HUES64 (cell line): ENCODE measurements around the gene KIR3DL2.
"Not testable (repeated sequence)": the region's sequence is repeated elsewhere in the genome, so short reads cannot be mapped to it uniquely, and the experiment has no call there.

Experiments
- H3K27ac ChIP-seq: 2 replicates; pipeline ENCODE4 v1.7.0; 2013; ENCODE audit warnings: low read depth, low read length, inconsistent platforms
- H3K27me3 ChIP-seq: 2 replicates; pipeline ENCODE4 v1.6.1; 2013; ENCODE audit warnings: mild to moderate bottlenecking, low read length; ENCODE audit not compliant: insufficient read depth
- H3K36me3 ChIP-seq: 2 replicates; pipeline ENCODE4 v1.6.1; 2013; ENCODE audit warnings: mild to moderate bottlenecking, low read length; ENCODE audit not compliant: insufficient read depth
- H3K4me1 ChIP-seq: 2 replicates; pipeline ENCODE4 v1.6.1; 2013; ENCODE audit warnings: mild to moderate bottlenecking, low read length, moderate library complexity; ENCODE audit not compliant: insufficient read depth
- H3K4me3 ChIP-seq: 2 replicates; pipeline ENCODE4 v1.5.1; 2013; ENCODE audit warnings: mild to moderate bottlenecking, low read length, moderate library complexity
- H3K9ac ChIP-seq: 2 replicates; pipeline ENCODE4 v1.6.1; 2013; ENCODE audit warnings: mild to moderate bottlenecking, low read depth, low read length
- H3K9me3 ChIP-seq: 2 replicates; pipeline ENCODE4 v1.6.1; 2013; ENCODE audit warnings: low read depth, low read length; ENCODE audit not compliant: insufficient read depth
- WGBS: fragments of 150-250, 120-280 bp; methylation state at CpG from one replicate; pipeline ENCODE4 v1.1.7; 2013; ENCODE audit warnings: missing lambda C conversion rate; 5-methylcytosine and 5-hydroxymethylcytosine counted together

Gene KIR3DL2

GRCh38 chr19:54828064-54828463 is 22.2 kb upstream of the KIR3DL2 start:
- not testable (repeated sequence) for H3K27me3 ChIP-seq, H3K27ac ChIP-seq, H3K36me3 ChIP-seq, H3K9ac ChIP-seq, H3K4me3 ChIP-seq, H3K4me1 ChIP-seq
- WGBS, result 71% methylated on average over 7 of the region's 8 CpGs
- peaks cover 42% of the 10 kb centered on the region for H3K9me3 ChIP-seq

DNA sequence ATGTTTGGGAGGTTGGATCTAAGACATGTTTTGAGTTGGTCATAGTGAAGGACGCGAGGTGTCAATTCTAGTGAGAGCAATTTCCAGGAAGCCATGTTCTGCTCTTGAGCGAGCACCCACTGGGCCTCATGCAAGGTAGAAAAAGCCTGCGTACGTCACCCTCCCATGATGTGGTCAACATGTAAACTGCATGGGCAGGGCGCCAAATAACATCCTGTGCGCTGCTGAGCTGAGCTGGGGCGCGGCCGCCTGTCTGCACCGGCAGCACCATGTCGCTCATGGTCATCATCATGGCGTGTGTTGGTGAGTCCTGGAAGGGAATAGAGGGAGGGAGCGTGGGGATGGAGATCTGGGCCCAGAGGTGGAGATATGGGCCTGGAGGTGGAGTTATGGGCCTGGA is 17.7 kb upstream of the KIR3DL2 start, which contains the start of gene KIR2DS4:
TSS of gene KIR2DS4 (plus strand) at position 181 of the 400 bp plus-strand sequence.
- not testable (repeated sequence) for H3K4me3 ChIP-seq, H3K27me3 ChIP-seq, H3K27ac ChIP-seq, H3K36me3 ChIP-seq, H3K4me1 ChIP-seq, H3K9ac ChIP-seq
- 88% methylated on average over 14 of the region's 14 CpGs for WGBS
- H3K9me3 ChIP-seq, result peaks cover 60% of the 10 kb centered on the region

DNA sequence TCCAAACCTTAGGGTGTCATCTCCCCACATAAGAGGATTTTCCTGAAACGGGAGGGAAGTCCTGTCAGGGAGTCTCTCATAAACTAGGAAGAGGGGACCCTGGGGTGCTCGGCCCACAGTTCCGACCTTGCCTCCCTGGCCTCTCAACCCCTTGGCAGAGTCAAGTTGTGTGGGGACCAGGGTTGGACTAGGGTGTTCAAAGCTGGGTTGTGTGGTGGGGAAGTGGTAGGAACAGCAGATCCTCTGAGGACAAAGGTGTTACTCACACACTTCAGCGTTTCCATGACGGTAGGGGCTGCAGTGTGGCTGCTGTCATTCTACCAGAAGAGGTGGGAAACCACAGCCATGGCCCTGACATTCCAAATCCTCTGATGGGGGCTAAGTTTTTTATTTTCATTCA is 15.1 kb upstream of the KIR3DL2 start:
- not testable (repeated sequence) for H3K9ac ChIP-seq, H3K4me3 ChIP-seq, H3K4me1 ChIP-seq, H3K27ac ChIP-seq, H3K36me3 ChIP-seq, H3K27me3 ChIP-seq
- H3K9me3 ChIP-seq, result peaks cover 63% of the 10 kb centered on the region
- WGBS, result 71% methylated on average over 5 of the region's 5 CpGs

DNA sequence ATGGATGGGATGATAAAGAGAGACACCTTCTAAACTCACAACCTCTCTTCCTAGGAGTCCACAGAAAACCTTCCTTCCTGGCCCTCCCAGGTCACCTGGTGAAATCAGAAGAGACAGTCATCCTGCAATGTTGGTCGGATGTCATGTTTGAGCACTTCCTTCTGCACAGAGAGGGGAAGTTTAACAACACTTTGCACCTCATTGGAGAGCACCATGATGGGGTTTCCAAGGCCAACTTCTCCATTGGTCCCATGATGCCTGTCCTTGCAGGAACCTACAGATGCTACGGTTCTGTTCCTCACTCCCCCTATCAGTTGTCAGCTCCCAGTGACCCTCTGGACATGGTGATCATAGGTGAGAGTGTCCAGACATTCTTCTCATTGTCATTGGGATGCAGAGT is 12.7 kb upstream of the KIR3DL2 start:
- H3K27me3 ChIP-seq, H3K27ac ChIP-seq, H3K4me1 ChIP-seq, H3K9ac ChIP-seq, H3K4me3 ChIP-seq, H3K36me3 ChIP-seq: not testable (repeated sequence)
- peaks cover 53% of the 10 kb centered on the region for H3K9me3 ChIP-seq
- WGBS, result 63% methylated on average over 2 of the region's 2 CpGs

DNA sequence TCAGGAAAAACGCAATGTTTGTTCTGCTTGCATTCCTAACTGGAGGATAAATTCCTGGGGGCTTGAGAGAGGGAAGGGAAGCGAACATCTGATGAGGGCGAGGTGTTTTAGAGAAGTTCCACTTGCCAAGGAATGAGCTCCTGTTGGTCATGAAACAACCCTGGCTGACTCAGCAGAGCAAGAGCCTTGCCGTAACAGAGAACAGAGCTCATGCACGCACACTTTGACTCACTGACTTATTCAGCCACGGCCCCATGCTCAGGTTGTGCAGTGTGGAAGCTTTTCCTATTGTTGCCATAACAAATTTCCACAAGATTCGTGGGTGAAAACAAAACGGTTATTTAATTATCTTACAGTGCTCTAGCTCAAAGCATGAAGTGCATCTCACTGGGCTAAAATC is 7.1 kb upstream of the KIR3DL2 start:
- H3K4me1 ChIP-seq, H3K27ac ChIP-seq, H3K27me3 ChIP-seq, H3K4me3 ChIP-seq, H3K9ac ChIP-seq, H3K36me3 ChIP-seq: not testable (repeated sequence)
- 75% methylated on average over 8 of the region's 8 CpGs for WGBS
- peaks cover 46% of the 10 kb centered on the region for H3K9me3 ChIP-seq

GRCh38 chr19:54850930-54851329 is 687 bp downstream of the KIR3DL2 start:
- Histone ChIP-seq H3K27me3 (no peaks in the 10 kb centered on the region), H3K4me3 (no peak overlapping the region), H3K4me1 (no peaks in the 10 kb centered on the region), H3K9ac (no peak overlapping the region), H3K27ac (no peak overlapping the region), H3K9me3 (peaks cover 79% of the 10 kb centered on the region), H3K36me3 (no peaks in the 10 kb centered on the region)
- 68% methylated on average over 2 of the region's 2 CpGs for WGBS

DNA sequence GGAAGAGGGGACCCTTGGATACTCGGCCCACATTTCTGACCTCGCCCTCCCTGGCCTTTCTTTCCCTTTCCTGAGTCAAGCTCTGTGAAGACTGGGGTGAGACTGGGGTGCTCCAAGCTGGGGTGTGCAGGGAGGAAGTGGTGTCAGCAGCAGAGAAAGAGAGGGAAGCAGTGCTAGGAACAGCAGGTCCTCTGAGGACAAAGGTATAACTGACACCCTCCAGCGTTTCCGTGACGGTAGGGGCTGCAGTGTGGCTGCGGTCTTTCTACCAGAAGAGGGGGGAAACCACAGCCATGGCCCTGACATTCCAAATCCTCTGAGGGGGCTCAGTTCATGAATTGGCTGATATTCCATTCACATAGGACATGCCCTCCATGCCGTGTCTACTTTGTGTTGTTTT is 1.1 kb downstream of the KIR3DL2 start:
- Histone ChIP-seq H3K36me3 (no peaks in the 10 kb centered on the region), H3K27me3 (no peaks in the 10 kb centered on the region), H3K27ac (no peak overlapping the region), H3K4me3 (no peak overlapping the region), H3K9me3 (peaks cover 79% of the 10 kb centered on the region), H3K9ac (no peak overlapping the region), H3K4me1 (no peaks in the 10 kb centered on the region)
- WGBS, result 92% methylated on average over 7 of the region's 7 CpGs

GRCh38 chr19:54855241-54855640 is 5.0 kb downstream of the KIR3DL2 start:
- not testable (repeated sequence) for H3K27me3 ChIP-seq, H3K27ac ChIP-seq, H3K4me3 ChIP-seq, H3K4me1 ChIP-seq, H3K9ac ChIP-seq, H3K36me3 ChIP-seq
- H3K9me3 ChIP-seq, result peaks cover 57% of the 10 kb centered on the region
- WGBS, result 65% methylated on average over 1 of the region's 1 CpG

DNA sequence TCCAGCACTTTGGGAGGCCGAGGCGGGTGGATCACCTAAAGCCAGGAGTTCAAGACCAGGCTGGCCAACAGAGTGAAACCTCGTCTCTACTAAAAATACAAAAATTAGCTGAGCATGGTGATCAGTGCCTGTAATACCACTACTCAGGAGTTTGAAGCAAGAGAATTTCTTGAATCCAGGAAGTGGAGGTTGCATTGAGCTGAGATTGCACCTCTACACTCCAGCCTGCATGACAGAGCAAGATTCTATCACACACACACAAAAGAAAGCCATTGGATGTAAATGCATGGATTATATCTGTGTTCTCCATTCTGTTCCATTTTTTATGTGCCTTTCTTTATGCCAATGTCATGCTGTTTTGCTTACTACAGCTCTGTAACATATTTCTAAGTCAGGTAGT is 8.2 kb downstream of the KIR3DL2 start:
- WGBS, result 100% methylated on average over 1 of the region's 3 CpGs
- not testable (repeated sequence) for H3K27me3 ChIP-seq, H3K4me3 ChIP-seq, H3K27ac ChIP-seq, H3K36me3 ChIP-seq, H3K9ac ChIP-seq, H3K4me1 ChIP-seq
- H3K9me3 ChIP-seq, result peaks cover 35% of the 10 kb centered on the region

GRCh38 chr19:54859421-54859820 is 9.2 kb downstream of the KIR3DL2 start:
- H3K9ac ChIP-seq, H3K4me1 ChIP-seq, H3K36me3 ChIP-seq, H3K27ac ChIP-seq, H3K4me3 ChIP-seq, H3K27me3 ChIP-seq: not testable (repeated sequence)
- 87% methylated on average over 7 of the region's 7 CpGs for WGBS
- H3K9me3 ChIP-seq, result peaks cover 27% of the 10 kb centered on the region

DNA sequence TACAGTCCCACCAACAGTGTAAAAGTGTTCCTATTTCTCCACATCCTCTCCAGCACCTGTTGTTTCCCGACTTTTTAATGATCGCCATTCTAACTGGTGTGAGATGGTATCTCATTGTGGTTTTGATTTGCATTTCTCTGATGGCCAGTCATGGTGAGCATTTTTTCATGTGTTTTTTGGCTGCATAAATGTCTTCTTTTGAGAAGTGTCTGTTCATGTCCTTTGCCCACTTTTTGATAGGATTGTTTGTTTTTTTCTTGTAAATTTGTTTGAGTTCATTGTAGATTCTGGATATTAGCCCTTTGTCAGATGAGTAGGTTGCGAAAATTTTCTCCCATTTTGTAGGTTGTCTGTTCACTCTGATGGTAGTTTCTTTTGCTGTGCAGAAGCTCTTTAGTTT is 13.2 kb downstream of the KIR3DL2 start:
- no CpG with 5 or more reads among the region's 3 CpGs for WGBS
- not testable (repeated sequence) for H3K27ac ChIP-seq, H3K4me3 ChIP-seq, H3K36me3 ChIP-seq, H3K9ac ChIP-seq, H3K4me1 ChIP-seq, H3K27me3 ChIP-seq
- H3K9me3 ChIP-seq, result peaks cover 31% of the 10 kb centered on the region

GRCh38 chr19:54871696-54872095 is 21.5 kb downstream of the KIR3DL2 start:
- Histone ChIP-seq H3K4me1 (no peaks in the 10 kb centered on the region), H3K27me3 (no peaks in the 10 kb centered on the region; the same call in 1 of the 2 replicates), H3K9ac (no peak overlapping the region)

More at GRCh38 chr19:54871696-54872095, 21.5 kb downstream of the KIR3DL2 start:
- WGBS, result 87% methylated on average over 3 of the region's 3 CpGs
- H3K27ac ChIP-seq, result no peak overlapping the region
- H3K36me3 ChIP-seq, result no peaks in the 10 kb centered on the region
- peaks cover 12% of the 10 kb centered on the region; the same call in 1 of the 2 replicates for H3K9me3 ChIP-seq
- H3K4me3 ChIP-seq, result no peak overlapping the region
